HEK293 (cell line): ENCODE results near the gene STIM1.

Experiments
- CTCF ChIP-seq: fragments of 450-650 bp; formaldehyde crosslinking; IDR thresholded peaks from 2 replicates; pipeline ENCODE4 v1.5.1; 2016; ENCODE audit warnings: missing biosample characterization, missing genetic modification characterization
- KLF16 ChIP-seq: fragments of 450-650 bp; formaldehyde crosslinking; IDR thresholded peaks from 2 replicates; pipeline ENCODE4 v1.5.1; 2017; ENCODE audit warnings: missing biosample characterization, missing genetic modification characterization
- OSR2 ChIP-seq: fragments of 450-650 bp; formaldehyde crosslinking; IDR thresholded peaks from 2 replicates; pipeline ENCODE4 v1.5.1; 2016; ENCODE audit warnings: missing biosample characterization, missing genetic modification characterization
- PRDM6 ChIP-seq: fragments of 450-650 bp; formaldehyde crosslinking; IDR thresholded peaks from 2 replicates; pipeline ENCODE4 v1.5.1; 2017; ENCODE audit warnings: missing biosample characterization, missing genetic modification characterization
- REST ChIP-seq: fragments of 450-650 bp; formaldehyde crosslinking; IDR thresholded peaks from 2 replicates; pipeline ENCODE4 v1.5.1; 2016; ENCODE audit warnings: missing biosample characterization, missing genetic modification characterization
- SP7 ChIP-seq: fragments of 450-650 bp; formaldehyde crosslinking; IDR thresholded peaks from 2 replicates; pipeline ENCODE4 v1.5.1; 2016; ENCODE audit warnings: missing biosample characterization, missing genetic modification characterization
- ZBTB1 ChIP-seq: fragments of 450-650 bp; formaldehyde crosslinking; IDR thresholded peaks from 2 replicates; pipeline ENCODE4 v1.5.1; 2016; ENCODE audit warnings: missing biosample characterization, missing genetic modification characterization
- ZNF10 ChIP-seq: fragments of 450-650 bp; formaldehyde crosslinking; IDR thresholded peaks from 2 replicates; pipeline ENCODE4 v1.5.1; 2017; ENCODE audit warnings: missing biosample characterization, missing genetic modification characterization
- ZNF114 ChIP-seq: fragments of 450-650 bp; formaldehyde crosslinking; IDR thresholded peaks from 2 replicates; pipeline ENCODE4 v1.5.0; 2017; ENCODE audit warnings: missing biosample characterization, missing genetic modification characterization
- ZNF223 ChIP-seq: fragments of 450-650 bp; formaldehyde crosslinking; IDR thresholded peaks from 2 replicates; pipeline ENCODE4 v1.5.1; 2016; ENCODE audit warnings: missing biosample characterization, missing genetic modification characterization
- ZNF311 ChIP-seq: fragments of 450-650 bp; formaldehyde crosslinking; IDR thresholded peaks from 2 replicates; pipeline ENCODE4 v1.5.1; 2017; ENCODE audit warnings: missing biosample characterization, missing genetic modification characterization, borderline replicate concordance
- ZNF37A ChIP-seq: fragments of 450-650 bp; IDR thresholded peaks from 2 replicates; pipeline ENCODE4 v1.5.1; 2018; ENCODE audit warnings: missing biosample characterization, missing genetic modification characterization
- ZNF776 ChIP-seq: fragments of 450-650 bp; formaldehyde crosslinking; IDR thresholded peaks from 2 replicates; pipeline ENCODE4 v1.5.0; 2017; ENCODE audit warnings: missing biosample characterization, missing genetic modification characterization, borderline replicate concordance

GRCh38 chr11:4083198-4083597 is 227.7 kb downstream of the STIM1 start:
- TF ChIP-seq CTCF (no peak), ZNF10 (tag by site-specific recombination) (no peak), ZBTB1 (tag by site-specific recombination) (no peak), ZNF223 (no peak), ZNF311 (tag by site-specific recombination) (no peak), ZNF37A (tag by site-specific recombination) (no peak), PRDM6 (tag by site-specific recombination) (no peak), REST (tag by site-specific recombination) (no peak), ZNF114 (tag by site-specific recombination) (no peak), SP7 (no peak), KLF16 (tag by site-specific recombination) (no peak), OSR2 (tag by site-specific recombination) (no peak), ZNF776 (no peak)
